ENCODE results near the gene GADD45A.

The GADD45A gene

DNA sequence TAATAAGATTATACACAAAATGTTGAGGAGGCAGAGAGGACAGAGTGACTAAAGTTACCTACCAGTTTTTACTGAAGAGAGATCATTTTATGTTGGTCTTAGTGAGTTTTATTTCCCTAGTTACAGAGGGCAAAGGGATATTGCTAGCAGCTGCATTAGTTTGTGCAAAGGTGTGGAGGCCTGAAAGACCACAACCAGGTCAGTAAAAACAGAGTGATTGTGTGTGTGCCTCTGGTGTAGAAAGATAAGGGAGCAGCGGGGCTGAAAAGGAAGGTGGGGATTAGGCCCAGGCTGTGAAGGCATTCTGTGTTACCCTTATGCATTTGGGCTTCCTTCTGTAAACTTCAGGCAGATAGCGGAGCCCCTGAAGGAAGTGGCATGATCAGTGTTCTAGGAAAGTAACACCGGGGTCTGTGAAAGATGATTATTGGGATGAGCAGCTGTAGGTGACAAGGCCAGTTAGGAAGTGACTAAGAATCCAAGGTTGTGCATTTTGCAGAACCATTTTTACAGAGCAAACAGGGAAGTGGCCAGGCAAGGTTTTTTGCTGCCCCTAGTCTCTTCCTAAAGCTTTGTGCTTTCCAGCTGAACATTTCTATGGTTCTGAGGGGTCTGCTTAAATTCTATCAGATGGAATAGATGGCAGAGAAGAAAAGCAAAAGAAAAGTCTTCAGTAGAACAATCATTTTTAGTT, 3.7 kb downstream of the GADD45A start:
- DNase-seq, result no peak

DNA sequence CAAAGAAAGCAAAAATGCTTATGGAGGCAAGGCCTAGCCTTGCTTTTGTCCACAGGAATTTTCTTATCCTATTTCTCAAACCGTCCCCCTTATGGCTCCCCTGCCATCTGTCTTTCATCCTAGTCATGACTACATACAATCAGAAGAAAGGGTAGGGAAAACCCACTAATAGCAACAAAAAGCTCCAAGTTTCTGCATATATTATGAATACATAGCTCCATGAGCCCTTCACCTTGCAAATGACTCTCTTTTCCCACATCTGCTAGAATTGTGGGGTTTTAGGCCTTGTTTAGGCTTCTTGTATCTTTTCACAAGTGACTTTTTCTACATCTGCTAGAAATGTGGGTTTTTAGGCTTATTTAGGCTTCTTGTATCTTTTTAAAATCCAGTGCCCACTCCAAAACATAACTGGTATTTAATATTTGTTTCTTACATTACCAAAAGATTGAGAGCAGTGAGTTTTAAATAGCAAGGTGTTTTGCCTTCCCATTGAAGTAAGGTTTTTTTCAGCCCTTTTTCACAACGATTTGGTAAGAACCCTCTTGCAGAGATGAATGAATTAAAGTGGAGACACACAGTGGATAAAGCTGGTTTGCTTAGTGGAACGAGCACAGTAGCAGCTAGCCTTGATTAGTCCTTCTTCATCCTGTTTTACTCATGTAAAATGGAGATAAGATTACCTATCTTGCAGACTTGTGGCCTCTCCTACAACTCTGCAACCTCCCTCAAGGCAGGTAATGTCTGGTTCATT, 4.4 kb downstream of the GADD45A start:
- no peak for DNase-seq

DNA sequence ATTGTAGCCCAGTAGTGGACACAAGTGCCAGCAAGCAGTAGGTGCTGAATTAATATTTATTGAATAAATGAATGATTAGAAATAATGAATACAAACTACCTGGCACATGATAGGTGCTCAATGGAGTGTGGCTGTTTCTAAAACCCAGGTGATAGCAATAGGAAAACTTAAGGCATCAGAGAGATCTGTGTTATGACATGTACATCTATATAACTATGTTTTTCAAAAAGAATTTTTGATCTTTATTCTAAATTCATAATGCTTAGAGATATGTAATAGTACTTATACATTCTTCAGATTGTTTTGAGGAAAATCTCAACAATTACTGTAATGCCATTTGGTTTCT, 5.0 kb downstream of the GADD45A start:
- DNase-seq, result no peak

- no peak for DNase-seq
These were observed 5.4 kb downstream of the GADD45A start for GRCh38 chr1:67690411-67690810.

GRCh38 chr1:67691712-67692111, 6.7 kb downstream of the GADD45A start:
- no peak for DNase-seq

DNA sequence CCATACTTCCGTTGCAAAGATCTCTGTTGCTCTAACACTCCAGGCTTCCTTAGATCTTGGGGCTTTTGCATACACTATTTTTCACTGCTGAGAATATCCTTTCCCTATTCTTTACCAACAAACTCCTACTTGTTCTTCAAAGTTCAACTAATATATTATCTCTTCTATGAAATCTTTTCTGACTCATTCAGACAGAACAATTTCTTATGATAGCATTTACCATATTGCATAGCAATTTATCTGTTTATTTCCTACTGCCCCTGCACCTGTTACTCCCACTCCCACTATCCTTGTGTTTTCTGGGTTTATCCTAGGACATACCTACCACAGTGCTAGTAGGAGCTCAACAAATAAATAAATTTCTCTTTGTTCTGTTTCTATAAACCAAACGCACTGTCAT, 11.0 kb downstream of the GADD45A start:
- DNase-seq, result no peak

DNA sequence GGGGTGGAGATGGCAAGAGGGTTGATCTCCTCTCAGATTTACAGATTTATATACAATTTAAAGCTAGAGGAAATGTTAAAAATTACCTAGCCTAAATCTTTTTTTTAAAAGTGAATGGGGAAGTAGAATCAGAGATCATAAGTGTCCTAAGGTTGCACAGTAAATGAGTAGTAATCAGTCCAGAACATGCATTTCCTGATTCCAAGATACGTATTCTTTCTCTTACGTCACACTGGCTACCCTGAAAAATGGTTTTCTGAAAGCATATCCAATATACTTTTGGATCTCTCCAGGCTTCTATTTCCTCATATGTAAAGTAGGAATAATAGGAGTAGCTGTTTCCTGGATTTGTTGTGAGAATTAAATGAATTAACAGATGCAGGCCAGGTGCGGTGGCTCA, 11.7 kb downstream of the GADD45A start:
- no peak for DNase-seq

- no peak for DNase-seq
These were observed 15.2 kb downstream of the GADD45A start for GRCh38 chr1:67700220-67700619.

DNA sequence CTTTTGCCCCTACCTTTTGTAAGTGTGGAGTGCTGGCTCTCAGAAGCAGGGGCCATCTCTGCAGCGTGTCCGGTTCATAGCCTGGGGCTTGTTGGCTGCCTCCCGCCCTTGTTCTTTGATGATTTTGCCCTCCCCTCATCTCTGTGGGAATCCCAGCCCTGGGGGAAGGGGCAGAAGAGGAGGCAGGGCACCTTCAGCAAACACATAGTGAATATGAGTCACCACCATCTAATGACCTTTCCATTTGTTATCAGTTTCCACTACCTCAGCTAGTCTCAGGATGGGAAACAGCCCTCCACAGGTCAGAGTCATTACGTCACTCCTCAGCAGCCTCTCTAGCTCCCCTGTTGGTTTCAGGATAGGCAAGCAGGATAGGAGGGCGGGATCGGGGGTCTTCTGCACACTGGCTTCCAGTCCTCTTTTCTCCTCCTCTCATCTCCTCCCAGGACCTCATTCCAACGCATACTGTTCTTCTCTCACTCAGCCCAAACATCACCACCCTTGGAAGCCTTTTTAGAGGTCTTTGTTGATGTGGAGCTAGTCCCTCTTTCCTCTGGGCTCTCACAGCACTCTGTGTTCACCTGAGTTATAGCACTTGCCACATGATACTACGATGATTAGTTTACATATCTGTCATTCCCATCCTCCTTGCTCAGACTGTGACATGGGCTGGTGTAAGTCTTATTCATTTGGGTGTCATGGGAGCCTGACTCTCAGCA, 15.8 kb downstream of the GADD45A start:
- DNase-seq, result no peak

DNA sequence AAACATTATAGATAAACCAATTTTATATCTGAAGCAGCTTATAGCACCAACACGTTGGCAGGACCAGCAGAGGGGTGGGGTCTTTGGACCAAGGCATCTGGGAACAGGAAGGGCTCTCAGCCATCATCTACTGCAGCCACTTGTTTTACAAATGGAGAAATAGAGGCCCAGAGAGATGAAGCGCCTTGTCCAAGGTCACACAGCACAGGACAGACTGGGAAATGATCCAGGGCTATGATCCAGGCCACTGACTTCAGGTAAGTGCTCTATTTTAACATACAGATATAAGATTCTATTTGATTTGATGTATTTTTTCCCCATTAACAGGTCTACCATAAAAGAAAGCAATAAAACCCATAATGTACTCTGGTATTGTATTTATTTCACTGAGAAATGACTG, 16.9 kb downstream of the GADD45A start:
- DNase-seq, result no peak

DNA sequence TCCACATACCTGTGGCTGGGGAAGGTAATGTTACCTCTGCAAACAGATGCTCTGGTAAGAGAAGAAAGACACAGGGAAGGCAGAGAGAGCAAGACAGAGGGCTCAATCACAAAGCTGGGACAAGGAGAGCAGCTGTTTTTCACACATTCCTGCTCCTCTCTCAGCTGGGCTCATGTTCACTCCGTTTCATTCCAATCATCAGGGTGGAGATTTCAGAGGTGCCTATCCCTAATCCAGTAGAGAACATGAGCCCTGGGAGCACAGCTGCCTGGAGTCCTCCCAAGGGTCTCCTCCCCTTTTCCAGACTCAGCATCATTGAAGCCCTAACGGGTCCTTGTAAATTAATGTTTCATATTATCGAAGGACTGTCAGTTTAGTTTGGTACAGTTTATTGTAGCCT, 19.4 kb downstream of the GADD45A start:
- DNase-seq, result no peak

GRCh38 chr1:67705735-67706453, 20.9 kb downstream of the GADD45A start:
- peak in 2 of 56 donors; percentile 6 to 9 for DNase-seq

DNA sequence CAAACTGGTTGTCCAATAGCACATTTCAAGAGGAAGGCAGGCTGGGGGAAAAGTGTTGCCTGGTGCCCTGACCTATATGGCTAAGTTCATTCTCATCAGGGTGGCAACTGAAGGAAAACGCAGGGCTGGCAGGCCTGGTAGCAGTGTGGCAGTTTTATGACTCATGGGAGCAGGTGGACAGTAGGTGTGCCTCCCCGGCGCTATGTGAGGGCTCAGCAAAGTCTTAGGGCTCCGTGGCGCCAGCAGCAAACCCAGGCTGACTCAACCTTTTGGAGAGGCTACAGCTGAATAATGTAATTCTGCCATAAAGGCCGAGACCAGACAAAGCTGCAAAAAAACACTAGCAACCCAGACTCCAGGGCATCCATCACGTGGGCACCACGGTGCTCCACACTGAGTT, 23.6 kb downstream of the GADD45A start:
- no peak for DNase-seq

DNA sequence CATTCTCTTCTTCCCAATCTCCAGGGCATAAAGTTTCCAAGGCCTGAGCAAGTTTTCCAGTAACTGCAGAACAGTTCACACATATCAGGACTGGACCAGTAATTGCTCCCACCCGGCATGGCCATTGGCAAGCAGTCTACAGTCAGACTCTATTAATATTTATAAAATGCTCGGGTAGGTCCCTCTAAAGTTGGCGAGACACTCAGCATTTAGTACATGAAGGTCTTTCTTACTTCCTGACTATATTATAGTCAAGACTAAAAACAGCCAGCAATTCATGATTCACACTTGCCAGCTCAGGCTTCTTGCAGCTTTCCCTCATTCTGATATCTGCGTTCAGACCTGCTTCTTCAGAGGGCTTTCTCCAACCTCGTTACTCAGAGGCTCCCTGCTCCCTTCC, 25.4 kb downstream of the GADD45A start:
- no peak for DNase-seq

GRCh38 chr1:67711158-67711854, 26.3 kb downstream of the GADD45A start:
- no peak for DNase-seq

- no peak for DNase-seq
These were observed 26.8 kb downstream of the GADD45A start for GRCh38 chr1:67711855-67712212.

- DNase-seq, result peak in 1 of 56 donors; percentile 22
These were observed 28.3 kb downstream of the GADD45A start for GRCh38 chr1:67713057-67713846.

GRCh38 chr1:67715819-67716218, 30.8 kb downstream of the GADD45A start:
- no peak for DNase-seq

GRCh38 chr1:67716800-67717199, 31.8 kb downstream of the GADD45A start:
- DNase-seq, result no peak

DNA sequence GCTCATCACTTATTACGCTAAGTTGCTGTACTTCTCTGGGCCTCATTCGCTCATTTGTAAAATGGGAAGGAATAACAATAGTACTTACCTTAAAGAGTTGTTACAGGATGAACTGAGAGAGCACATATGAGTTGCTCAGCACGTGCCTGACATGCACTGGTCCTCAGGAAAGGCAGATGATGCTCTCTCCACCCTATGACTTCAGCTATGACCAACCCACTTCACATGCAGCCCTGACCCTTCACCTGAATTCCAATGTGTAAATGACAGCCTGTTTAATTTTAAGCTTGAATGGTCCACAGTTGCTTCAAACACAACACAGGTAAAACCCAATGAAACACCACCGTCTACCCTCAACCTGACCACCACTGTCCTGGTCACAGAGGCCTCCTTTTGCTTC, 32.9 kb downstream of the GADD45A start:
- DNase-seq, result no peak

Measured in nucleus accumbens (tissue), 56 donors.